ENCODE results near the gene PSORS1C1. TPM values are rescaled to one million over a fixed set of nuclear protein-coding genes. Genes with fewer than 3 reads are reported as not detected.

PSORS1C1 gene
- total RNA-seq, 1 experiment from 2014 or later, result 0.48 TPM

- Histone ChIP-seq H4K5ac (ENCODE audit: insufficient read length, low read depth, low read length) (no peak overlapping the region), H3K9ac (ENCODE audit: extremely low read depth, insufficient read length, low read length) (no peak overlapping the region), H3K9me3 (ENCODE audit: control insufficient read depth, low read depth, low read length) (no peaks in the 10 kb centered on the region), H4K8ac (replicated peaks; ENCODE audit: insufficient read length, low read depth, low read length) (no peak overlapping the region), H2AK5ac (ENCODE audit: insufficient read length, low read length) (no peak overlapping the region), H2AFZ (ENCODE audit: low read length) (no peak overlapping the region), H2BK20ac (ENCODE audit: low read depth, low read length, poor library complexity, severe bottlenecking) (no peak overlapping the region), H3K27ac (ENCODE audit: insufficient read length, low read depth, low read length) (no peak overlapping the region), H2BK12ac (ENCODE audit: insufficient read length, low read depth, low read length) (no peak overlapping the region), H3K23me2 (ENCODE audit: insufficient read length, low read depth, low read length, poor library complexity, severe bottlenecking) (no peaks in the 10 kb centered on the region), H3K4ac (ENCODE audit: low read depth, low read length) (no peak overlapping the region), H3K79me2 (ENCODE audit: insufficient read depth, low read length) (no peaks in the 10 kb centered on the region), H3K4me2 (ENCODE audit: insufficient read depth, insufficient read length, low read length) (no peak overlapping the region), H2BK5ac (ENCODE audit: insufficient read length, low read length) (no peak overlapping the region), H2BK120ac (ENCODE audit: low read depth, low read length, poor library complexity, severe bottlenecking) (no peak overlapping the region), H3K18ac (ENCODE audit: insufficient read length, low read depth, low read length) (no peak overlapping the region), H3K4me1 (ENCODE audit: insufficient read depth, low read length) (peaks cover 4% of the 10 kb centered on the region; the same call in 1 of the 2 replicates), H3K23ac (ENCODE audit: insufficient read length, low read depth, low read length) (no peak overlapping the region), H3T11ph (ENCODE audit: low read length) (no peak overlapping the region), H3K56ac (ENCODE audit: insufficient read length, low read depth, low read length) (no peak overlapping the region), H3K14ac (ENCODE audit: insufficient read depth, low read length) (no peak overlapping the region), H2BK15ac (ENCODE audit: low read depth, low read length) (no peak overlapping the region), H4K20me1 (ENCODE audit: control insufficient read depth, insufficient read depth, insufficient read length) (no peaks in the 10 kb centered on the region), H4K91ac (ENCODE audit: insufficient read length, low read depth, low read length) (no peak overlapping the region), H3K27me3 (ENCODE audit: insufficient read depth, low read length) (no peaks in the 10 kb centered on the region), H3K79me1 (ENCODE audit: insufficient read depth, low read depth, low read length, poor library complexity, severe bottlenecking) (no peaks in the 10 kb centered on the region)
- no peak for DNase-seq
- H3K36me3 Mint-ChIP-seq (ENCODE audit: insufficient read depth in 1 of 3, low read depth in 3 of 3), result no peaks in the 10 kb centered on the region
- TF ChIP-seq, protein P1, sequence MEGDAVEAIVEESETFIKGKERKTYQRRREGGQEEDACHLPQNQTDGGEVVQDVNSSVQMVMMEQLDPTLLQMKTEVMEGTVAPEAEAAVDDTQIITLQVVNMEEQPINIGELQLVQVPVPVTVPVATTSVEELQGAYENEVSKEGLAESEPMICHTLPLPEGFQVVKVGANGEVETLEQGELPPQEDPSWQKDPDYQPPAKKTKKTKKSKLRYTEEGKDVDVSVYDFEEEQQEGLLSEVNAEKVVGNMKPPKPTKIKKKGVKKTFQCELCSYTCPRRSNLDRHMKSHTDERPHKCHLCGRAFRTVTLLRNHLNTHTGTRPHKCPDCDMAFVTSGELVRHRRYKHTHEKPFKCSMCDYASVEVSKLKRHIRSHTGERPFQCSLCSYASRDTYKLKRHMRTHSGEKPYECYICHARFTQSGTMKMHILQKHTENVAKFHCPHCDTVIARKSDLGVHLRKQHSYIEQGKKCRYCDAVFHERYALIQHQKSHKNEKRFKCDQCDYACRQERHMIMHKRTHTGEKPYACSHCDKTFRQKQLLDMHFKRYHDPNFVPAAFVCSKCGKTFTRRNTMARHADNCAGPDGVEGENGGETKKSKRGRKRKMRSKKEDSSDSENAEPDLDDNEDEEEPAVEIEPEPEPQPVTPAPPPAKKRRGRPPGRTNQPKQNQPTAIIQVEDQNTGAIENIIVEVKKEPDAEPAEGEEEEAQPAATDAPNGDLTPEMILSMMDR (conservative IDR thresholded peaks at IDR 0.05), result no peak
- WGBS (ENCODE audit: extremely low coverage, insufficient read length, low lambda C conversion rate), result no CpG with 5 or more reads among the region's 6 CpGs
- H3K27me3 Mint-ChIP-seq (ENCODE audit: low read depth), result no peaks in the 10 kb centered on the region
- H3K4me1 Mint-ChIP-seq, result peaks cover 17 to 18% of the 10 kb centered on the region in 2 experiments
- no peaks in the 10 kb centered on the region for H3K9me3 Mint-ChIP-seq
- H3K4me3 Mint-ChIP-seq, result no peak overlapping the region
- no peak overlapping the region for H3K27ac Mint-ChIP-seq
These were observed 32.7 kb upstream of the PSORS1C1 start for GRCh38 chr6:31081872-31082271.
